ENCODE data around the gene WNT7B. TPM values are rescaled to one million over a fixed set of nuclear protein-coding genes. Genes with fewer than 3 reads are reported as not detected.

The WNT7B gene
- total RNA-seq, 2 experiments from 2014 or later = not detected

DNA sequence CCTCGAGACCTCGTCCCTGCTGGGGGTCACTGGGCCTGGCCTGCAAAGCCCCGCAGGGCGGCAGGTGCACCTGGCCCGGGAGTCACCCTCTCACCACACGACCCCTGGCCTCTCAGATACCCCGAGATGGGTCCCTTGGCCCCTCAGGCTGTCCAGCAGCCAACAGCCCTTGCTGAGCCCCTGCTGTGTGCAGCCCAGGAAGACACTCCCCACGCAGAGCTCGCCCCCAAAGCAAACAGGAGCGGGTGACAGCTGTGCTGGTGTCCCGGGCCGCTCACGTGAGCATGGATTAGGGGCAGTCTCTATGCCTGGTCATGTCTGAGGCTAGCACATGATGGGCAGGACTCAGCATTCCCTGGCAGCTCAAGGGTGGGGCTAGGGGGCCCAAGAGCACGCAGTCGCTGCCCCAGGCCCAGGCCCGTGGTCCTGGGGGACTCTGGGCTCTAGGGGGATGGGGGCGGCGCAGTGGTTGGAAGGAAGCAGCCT is 31.3 kb downstream of the WNT7B start:
- CTCF ChIA-PET = no interaction called here
- POLR2A ChIA-PET = no interaction called here

DNA sequence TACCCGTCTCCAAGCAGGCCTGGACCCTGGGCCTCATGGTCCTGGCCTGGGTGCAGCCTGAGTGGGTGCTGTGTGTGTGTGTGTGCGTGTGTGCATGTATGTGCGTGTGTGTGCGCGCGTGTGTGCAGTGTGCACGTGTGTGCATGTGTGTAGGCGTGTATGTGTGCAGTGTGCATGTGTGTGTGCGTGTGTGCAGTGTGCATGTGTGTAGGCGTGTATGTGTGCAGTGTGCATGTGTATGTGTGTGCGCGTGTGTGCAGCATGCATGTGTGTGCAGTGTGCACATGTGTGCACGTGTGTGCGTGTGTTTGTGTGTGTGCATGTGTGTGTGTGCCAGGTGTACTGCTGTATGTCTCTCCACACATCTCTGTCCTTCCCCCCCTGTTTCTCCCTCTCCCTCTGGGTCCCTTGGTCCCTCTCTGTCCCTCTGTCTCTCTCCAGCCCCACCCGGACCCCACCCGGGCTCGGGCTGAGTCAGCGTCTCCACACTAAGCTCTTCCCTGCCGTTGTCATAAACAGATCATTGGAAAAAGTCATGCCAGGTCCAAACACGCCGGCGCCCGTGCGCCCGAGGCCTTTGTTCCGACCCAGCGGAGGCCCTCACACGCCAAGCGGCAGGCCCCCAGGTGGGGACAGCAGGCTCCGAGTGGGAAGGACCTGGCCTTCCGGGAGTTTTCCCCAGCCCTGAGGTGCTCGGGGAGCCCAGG is 34.0 kb downstream of the WNT7B start:
- POLR2A ChIA-PET = no interaction called here
- CTCF ChIA-PET = no interaction called here

DNA sequence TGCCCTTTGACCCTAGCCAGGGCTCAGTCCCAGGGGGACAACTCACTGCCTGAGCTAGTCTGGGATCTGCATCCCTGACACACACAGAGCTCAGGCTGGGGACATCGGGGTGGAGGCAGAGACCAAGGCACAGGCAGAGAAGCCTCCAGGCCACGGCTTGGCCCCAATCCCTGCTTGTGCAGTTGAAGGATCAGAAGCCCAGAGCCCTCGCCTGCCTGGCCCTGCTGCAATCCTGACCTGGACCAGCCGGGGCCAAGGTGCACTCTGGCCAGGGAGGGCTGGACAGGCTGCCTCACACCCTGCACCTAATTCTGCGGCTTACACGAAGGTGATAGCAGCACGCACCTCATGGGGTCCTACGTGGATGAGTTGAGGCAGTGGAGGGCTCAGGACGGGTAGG is 34.6 kb downstream of the WNT7B start:
- ChIA-PET CTCF (no interaction called here), POLR2A (no interaction called here)

DNA sequence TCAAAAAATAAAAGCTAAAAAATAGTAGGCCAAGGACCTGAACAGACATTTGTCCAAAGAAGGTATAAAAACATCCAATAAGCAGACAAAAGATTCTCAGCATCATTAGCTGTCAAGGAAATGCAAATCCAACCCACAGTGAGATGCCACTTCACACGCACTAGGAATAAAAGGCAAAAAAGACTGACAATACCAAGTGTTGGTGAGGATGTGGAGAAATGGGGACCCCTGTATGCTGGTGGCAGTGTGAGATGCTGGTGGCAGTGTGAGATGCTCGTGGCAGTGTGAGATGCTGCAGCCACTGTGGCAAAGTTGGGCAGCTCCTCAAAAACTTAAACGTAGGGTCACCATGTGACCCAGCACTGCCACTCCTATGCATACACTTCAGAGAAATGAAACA is 38.0 kb downstream of the WNT7B start:
- ChIA-PET POLR2A (no interaction called here), CTCF (no interaction called here)

DNA sequence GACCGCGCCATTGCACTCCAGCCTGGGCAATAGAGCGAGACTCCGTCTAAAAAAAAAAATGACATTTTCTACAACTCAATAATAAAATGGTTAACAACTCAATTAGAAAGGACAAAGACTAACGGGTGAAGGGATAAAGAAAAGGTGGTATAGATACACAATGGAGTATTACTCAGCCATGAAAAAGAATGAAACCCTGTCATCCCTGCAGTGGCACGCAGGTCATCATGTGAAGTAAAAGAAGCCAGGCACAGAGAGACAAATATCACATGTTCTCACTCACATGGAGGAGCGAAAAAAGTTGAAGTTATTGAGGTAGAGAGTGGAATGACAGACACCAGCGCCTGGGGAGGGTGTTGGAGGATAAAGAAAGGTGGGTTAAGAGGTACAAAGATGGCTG is 39.0 kb downstream of the WNT7B start:
- POLR2A ChIA-PET = no interaction called here

DNA sequence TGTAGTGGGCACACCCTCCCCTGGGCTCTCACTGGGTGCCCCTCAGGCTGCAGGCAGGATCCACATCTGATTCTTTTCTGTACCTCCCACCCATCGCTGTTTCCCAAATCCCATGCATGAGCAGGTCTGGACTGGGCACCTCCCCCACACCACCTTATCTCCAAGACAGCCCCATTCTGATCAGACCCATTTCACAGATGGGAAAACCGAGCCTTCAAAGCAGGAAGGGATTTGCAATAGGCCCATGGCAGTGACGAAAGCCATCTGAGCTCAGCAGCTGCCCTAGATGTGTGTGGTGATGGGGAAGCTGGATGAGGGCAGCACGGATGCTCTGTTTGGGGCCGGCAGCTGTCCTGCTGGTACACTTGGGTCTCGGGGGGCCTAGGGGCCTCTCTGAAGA is 41.4 kb downstream of the WNT7B start:
- CTCF ChIA-PET = no interaction called here

More for the DNA sequence above, 39.0 kb downstream of the WNT7B start:
- CTCF ChIA-PET = no interaction called here

DNA sequence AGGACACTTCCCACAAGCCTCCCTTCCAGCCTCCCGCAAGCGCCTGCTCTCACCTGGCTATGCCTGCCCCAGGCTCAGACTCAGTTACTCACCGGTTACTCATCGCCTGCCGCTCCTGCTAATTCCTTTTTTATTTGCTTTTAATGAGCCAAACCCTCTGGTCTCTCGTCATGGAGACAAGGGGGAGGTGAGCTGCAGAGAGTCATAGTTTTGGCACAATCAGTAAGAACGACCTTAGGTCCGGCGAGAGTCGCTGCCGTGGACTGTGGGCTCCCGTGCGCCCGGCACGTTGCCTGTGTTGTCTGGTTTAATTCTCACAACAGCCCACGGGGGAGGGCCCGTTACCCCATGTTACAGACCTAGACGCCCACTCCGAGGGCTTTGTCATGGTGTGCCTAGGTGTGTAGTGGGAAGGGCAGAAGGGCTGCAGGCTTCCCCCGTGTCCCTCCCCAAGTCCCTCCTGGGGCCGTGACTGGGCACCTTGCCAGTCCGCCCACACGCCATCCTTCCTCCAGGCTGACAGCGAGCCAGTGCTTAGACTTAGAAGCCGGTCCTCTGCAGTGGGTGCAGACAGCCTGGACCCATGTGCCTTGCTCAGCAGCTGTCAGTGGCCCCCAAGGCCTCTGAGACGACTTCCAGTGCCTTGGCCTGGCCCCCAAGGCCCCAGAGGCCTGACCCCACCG is 42.2 kb downstream of the WNT7B start:
- ChIA-PET POLR2A (no interaction called here), CTCF (no interaction called here)

More for the DNA sequence above, 41.4 kb downstream of the WNT7B start:
- POLR2A ChIA-PET = no interaction called here

DNA sequence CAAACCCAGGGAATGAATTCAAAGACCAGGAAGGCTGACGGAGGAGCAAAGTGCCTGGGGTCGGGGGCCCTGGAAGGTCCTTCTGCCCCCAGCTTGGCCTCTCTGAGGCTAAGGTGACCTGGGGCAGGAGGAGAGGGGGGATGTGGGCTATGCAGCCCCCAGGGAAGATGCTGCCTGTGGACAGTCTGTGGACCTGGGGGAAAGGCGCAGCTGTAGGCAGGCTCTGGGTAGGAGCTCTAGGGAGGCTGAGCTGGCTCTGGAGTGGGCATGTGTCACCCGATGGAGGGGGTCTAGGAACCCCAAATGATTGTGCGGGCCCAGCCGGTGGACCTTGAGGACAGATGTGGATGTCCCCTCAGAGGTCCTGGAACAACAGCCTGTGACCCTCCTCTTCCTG is 42.8 kb downstream of the WNT7B start:
- ChIA-PET CTCF (no interaction called here), POLR2A (no interaction called here)

DNA sequence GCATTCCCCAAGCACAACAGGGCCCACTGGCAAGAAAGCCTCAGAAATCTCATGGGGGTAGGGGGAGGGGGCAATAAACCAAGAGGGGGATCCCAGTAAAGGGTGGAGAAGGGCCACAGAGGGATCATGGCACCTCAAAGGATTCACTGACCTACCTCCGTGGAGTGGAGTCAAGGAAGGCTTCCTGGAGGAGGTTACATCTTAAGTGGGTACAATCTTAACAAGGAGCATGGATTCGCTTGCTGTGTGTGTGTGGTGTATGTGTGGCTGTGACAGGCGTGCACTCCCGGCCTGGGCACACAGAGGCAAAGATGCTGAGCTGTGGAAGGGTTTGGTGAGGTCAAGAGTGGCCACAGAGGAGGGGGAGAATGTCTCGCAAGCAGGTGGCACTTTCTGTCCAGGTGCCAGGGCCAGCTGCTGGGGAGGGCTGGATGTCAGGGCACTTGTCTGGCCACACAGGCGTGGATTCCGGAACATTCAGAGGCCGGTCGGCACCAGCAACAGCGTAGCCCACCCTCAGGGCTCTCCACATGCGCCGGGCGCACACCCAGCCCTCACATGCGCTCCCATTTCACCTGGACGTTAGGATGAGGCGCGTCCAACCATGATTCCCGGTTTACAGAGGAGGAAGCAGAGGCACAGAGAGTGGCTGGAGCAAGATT is 43.3 kb downstream of the WNT7B start:
- CTCF ChIA-PET = no interaction called here
- POLR2A ChIA-PET = no interaction called here

DNA sequence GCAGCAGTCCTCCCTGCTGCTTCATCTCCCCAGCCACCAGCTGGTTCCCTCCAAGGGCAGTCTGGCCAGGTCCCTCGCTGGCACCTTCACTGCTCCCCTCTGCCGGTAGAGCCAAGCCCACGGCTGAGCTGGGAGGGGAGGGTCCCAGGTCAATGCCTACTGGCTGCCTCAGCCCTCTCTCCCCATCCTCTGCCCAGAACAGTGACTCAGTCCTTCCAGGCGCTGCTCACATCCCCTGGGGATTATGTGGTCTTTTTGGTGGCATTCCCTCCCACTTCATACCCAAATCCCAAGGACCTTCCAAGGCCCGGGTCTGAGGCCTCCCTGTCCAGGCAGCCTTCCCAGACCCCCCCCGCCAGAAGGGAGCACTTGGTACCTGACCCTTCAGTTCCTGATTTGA is 44.9 kb downstream of the WNT7B start:
- ChIA-PET CTCF (no interaction called here), POLR2A (no interaction called here)

DNA sequence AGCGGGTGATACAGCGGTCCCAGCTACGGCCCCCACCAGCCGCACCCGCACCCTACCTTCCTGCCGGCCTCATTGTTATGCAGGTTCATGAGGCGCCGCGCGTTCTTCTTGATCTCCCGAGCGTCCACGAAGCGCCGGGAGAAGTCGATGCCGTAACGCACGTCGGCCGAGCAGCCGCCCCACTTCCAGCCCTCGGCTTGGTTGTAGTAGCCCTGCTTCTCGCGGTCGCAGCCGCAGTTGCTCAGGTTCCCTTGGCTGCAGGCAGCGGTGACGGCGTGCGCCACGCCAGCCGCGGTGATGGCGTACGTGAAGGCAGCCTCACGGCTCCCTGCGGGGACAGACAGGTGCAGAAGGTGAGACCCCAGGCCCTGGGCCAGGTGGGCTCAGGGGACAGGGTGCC is 45.9 kb downstream of the WNT7B start:
- ChIA-PET POLR2A (no interaction called here), CTCF (no interaction called here)

DNA sequence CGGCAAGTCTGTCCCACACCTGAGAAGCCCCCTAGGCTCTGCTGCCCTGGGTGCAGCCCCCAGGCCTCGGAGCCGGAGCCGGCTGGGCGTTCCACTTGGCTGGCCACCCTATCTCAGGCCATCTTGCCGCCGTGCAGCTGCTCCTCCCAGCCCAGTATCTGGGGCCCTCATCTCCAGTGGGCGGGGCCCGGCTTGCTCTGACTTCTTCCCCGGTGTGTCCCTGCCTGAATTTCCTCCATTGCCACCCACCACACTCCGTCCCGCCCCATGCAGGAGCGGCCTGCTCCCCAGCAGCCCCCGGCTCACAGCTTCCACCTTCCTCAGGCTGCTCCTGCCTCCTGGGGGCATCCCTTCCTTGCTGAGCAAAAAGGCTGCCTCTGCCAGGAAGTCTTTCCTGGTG is 46.6 kb downstream of the WNT7B start:
- ChIA-PET CTCF (no interaction called here), POLR2A (no interaction called here)

DNA sequence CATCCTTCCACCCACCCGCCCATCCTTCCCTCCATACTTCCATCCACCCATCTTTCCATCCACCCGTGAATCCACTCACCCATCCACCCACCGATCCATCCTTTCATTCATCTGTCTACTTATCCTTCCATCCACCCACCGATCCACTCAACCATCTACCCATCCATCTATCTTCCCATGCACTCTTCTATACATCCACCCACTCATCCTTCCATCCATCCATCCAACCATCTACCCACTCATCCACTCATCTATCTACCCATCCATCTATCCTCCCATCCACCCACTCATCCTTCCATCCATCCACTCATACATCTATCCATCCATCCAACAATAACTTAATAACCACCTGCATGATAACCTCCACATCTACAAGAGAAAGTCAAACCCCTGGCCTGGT is 47.3 kb downstream of the WNT7B start:
- POLR2A ChIA-PET = no interaction called here
- CTCF ChIA-PET = no interaction called here

DNA sequence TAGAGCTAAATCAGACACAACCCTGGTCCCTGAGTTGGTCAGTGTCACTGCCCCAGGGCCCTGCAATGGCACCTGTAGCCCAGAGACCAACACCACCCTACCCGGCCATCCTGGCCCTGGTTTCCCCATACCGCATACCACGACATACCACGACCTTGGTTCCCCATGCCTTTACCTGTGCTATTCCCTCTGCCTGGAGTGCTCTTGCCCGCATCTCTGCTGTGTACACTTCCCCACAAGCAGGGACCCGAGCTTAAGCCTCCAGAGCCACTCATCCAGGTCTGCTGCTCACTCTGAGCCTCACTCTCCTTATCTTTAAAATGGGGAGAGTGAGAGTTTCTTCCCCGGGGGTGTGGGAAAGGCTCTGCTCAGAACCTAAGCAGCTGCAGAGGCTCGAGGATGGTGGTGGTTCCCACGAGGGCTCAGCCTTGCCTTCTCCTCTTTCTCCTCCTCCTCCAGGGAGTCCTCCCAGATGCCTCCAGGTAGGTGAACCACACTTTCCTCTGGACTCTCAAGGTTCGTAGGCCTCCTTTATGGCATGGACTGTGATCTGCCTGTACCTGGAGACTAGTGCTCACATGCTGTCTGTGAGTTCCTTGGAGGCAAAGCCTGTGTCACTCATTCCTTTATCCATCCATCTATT is 48.1 kb downstream of the WNT7B start:
- CTCF ChIA-PET = no interaction called here
- POLR2A ChIA-PET = no interaction called here

DNA sequence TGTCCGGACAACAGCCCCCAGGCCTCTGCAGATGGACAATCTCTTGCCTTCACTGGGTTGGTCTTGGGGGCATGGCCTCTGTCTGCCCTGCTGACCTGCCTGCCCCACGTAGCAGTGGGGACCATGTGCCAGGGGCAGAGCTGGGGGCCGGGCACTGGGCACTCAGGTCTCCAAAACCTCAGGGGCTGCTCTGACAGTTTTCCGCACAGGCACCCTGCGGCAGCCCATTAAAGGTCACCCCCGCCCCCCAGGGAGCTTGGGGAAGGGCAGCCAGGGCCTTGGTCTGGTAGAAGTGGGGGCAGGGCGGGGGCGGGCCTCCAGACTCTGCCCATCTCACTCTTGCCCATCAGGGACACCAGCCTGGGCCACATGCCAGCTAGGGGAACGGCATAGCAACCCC is 49.9 kb downstream of the WNT7B start:
- POLR2A ChIA-PET = no interaction called here
- CTCF ChIA-PET = no interaction called here

DNA sequence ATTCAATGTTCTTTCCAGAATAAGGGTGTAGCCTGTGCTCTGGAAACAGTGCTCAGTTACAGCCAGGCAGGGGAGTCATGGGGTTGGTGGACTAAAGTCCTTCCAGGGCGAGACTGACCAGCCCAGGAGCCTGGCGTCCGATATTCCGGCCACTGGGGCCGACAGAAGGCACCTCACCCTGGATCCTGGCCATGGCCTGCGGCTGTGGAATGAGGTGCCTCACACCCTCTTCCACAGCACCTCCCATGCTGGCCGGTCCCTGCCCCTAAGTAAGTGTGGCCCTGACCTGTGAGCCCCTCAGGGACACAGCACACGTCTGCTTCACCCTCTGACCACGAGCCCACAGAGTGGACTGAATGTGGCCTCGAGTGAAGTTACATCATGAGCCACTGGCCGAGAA is 50.5 kb downstream of the WNT7B start:
- ChIA-PET CTCF (no interaction called here), POLR2A (no interaction called here)

DNA sequence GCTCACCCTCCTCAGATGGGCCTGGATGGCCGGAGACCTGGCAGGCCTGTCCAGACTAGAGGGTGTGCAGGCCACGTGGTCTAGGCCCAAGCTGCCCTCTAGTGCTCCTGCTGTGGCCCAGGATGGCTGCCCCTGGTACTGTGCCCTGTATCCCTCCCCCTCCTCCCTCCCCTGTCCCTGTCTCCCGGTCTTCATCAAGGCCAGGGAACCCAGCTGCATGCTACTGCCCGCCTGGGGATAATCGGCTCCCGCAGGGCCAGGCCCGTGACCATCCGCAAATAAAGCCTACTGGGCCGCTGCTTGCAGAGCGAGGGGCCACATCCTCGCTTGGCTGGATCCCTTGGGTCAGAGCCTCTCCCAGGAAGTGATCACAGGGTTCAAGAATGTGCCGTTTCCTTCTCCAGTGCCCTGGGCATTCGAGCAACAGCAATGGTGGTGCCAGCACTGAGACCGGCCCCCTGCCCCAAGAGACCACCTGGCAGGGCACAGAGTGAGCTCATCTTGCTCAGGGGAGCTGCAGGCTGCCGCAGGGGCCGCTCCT is 51.1 kb downstream of the WNT7B start:
- POLR2A ChIA-PET = no interaction called here
- CTCF ChIA-PET = no interaction called here

DNA sequence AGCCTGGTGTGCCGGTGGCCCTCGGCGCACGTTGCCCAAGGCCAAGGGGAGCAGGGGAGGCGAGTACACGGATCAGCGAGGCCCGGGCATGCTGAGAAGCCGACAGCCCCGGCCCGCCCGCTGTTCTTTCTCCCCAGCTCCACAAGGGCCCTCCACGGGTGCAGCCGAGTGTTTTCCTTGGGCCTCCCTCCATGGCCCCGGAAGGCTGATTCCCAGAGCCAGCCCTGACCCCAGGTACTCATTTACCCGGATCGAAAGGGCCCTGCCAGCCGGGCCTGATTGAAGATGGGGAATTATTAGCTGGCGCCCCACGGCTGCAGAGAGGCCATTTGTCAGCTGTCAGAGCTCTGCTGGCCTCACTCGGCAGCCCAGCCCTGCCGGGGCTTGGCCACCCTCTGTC is 53.1 kb downstream of the WNT7B start:
- ChIA-PET CTCF (no interaction called here), POLR2A (no interaction called here)

DNA sequence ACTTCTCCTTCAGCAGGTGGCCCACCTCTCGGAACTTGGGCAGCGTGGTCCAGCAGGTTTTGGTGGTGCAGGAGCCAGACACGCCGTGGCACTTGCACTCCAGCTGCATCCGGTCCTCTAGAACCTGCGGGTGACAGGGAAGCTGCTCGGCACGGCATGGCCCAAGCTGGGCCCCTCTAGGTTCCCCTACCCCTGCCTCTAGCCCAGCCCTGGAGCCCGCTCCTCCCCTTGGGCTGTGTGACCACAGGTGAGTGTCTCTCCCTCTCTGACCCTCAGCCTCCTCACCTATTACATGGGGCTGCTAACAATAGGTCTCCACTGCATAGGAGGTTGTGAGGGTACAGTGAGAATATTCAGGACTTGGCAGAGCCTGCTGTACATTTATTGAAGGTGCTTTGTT is 53.8 kb downstream of the WNT7B start:
- ChIA-PET CTCF (no interaction called here), POLR2A (no interaction called here)

DNA sequence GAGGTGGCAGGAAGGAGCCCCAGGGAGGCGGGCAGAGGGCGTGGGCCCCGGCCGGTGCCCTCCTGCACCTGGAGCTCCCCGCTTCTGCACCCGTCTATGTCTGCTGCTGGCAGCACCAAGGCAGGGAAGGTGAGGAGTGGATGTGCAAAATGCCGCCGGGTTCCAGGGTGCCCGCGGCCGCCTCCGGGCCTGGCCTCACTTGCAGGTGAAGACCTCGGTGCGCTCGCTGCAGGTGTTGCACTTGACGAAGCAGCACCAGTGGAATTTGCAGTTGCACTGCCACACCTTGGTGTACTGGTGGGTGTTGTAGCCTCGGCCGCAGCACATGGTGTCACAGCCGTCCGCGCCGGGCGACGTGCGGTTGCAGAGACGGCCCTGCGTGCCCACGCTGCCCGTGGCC is 54.3 kb downstream of the WNT7B start:
- CTCF ChIA-PET = no interaction called here
- POLR2A ChIA-PET = no interaction called here

DNA sequence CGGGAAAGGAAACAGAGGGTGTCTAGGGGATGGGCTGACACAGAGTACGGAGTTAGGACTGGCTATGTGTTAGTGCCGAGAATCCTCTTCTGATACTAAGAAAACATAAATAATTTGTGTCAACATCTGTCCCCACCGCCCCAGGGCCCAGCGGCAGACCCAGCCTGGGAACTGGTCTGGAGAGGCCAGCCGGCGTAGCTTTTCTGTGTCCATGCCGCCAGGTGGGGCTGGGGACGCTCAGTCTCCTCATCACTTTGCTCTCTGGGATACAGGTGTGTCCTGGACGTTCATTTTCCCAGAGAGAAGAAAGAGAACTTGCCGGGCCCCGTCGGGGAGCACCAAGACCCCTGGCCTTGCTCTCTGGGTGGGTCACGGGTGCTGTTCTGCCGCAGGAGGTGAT is 54.7 kb downstream of the WNT7B start:
- ChIA-PET POLR2A (no interaction called here), CTCF (no interaction called here)
